Body of pancreas (tissue), 4 donors: ENCODE measurements around the gene RHOT2. TPM values are rescaled to one million over a fixed set of nuclear protein-coding genes. Genes with fewer than 3 reads are reported as not detected.

Experiments used
- ATAC-seq: fragments of 150-250 bp; one replicate; pipeline ENCODE4 v1.9.1; 2016
- DNase-seq, 4 donors: peaks; one replicate each; pipeline ENCODE4 v3.0.0-alpha.2; 2019
- H3K27ac ChIP-seq, 4 donors: fragments of 200-600 bp; sonication (generic); 1 replicate in 3 of 4; 2 replicates in 1 of 4; pipeline versions ENCODE4 v1.5.1 to v1.6.1; 2016 to 2019; ENCODE audit warnings: mild to moderate bottlenecking in 1 of 4, mixed read lengths in 1 of 4, moderate library complexity in 1 of 4
- H3K27me3 ChIP-seq, 2 donors: fragments of 200-600 bp; sonication (generic); one replicate each; pipeline ENCODE4 v1.6.0; 2016; ENCODE audit warnings: mild to moderate bottlenecking in 1 of 2
- H3K36me3 ChIP-seq, 2 donors: fragments of 200-600 bp; sonication (generic); replicated peaks in 1 of 2; 2 replicates each; pipeline ENCODE4 v1.5.1; 2016; ENCODE audit warnings: low read depth in 2 of 2; ENCODE audit not compliant: insufficient read depth in 1 of 2
- H3K4me1 ChIP-seq: fragments of 200-600 bp; sonication (generic); one replicate; pipeline ENCODE4 v1.6.0; 2016
- H3K4me3 ChIP-seq, 2 donors: fragments of 200-600 bp; sonication (generic); 1 replicate in 1 of 2; 2 replicates in 1 of 2; pipeline ENCODE4 v1.5.1; 2016 to 2019
- H3K9me3 ChIP-seq, 3 donors: fragments of 200-600 bp; sonication (generic); 1 replicate in 2 of 3; 2 replicates in 1 of 3; pipeline ENCODE4 v1.5.1; 2016
- CTCF ChIP-seq, 7 experiments: fragments of 450-650 bp in 4 of 7; fragments of 200-600 bp in 3 of 7; sonication (generic) in 3 of 7; IDR thresholded peaks; one replicate each; pipeline ENCODE4 v1.5.1; 2016 to 2019; ENCODE audit warnings: antibody characterized with exemption in 7 of 7
- POLR2A ChIP-seq, 3 donors: fragments of 450-650 bp; IDR thresholded peaks; one replicate each; pipeline ENCODE4 v1.6.1; 2016; ENCODE audit warnings: antibody characterized with exemption in 3 of 3, mild to moderate bottlenecking in 2 of 3
- WGBS, 2 donors: methylation state at CpG; one replicate each; pipeline ENCODE4 v1.1.5; 2017; 5-methylcytosine and 5-hydroxymethylcytosine counted together
- intact Hi-C: fragments of 100-400 bp; cut with DNase I; formaldehyde crosslinking; loops from one replicate; pipeline ENCODE4 v1.15.1; 2023
- total RNA-seq, 2 donors: library from RNA; depleted of rRNA; stranded (reverse); fragments of >200 nt; gene quantifications; one replicate each; pipeline ENCODE4 v1.1.0, GENCODE V29; 2016

Gene RHOT2
- total RNA-seq, 2 donors from 2014 or later = 65.6 to 89.0 TPM

- WGBS, 2 donors = 96% methylated on average over 18 of the region's 22 CpGs; no CpG with 5 or more reads in 1 of the 2 donors
- H3K9me3 ChIP-seq = no peaks in the 10 kb centered on the region
- H3K27me3 ChIP-seq = no peaks in the 10 kb centered on the region
- no peak for TF ChIP-seq CTCF (IDR thresholded peaks at IDR 0.05)
- intact Hi-C loops = no loop called here
- H3K4me1 ChIP-seq = peaks cover 19% of the 10 kb centered on the region
- ATAC-seq = no peak
- H3K4me3 ChIP-seq = no peak overlapping the region
- no peaks in the 10 kb centered on the region for H3K36me3 ChIP-seq
- H3K27ac ChIP-seq = no peak overlapping the region
- no peak for DNase-seq
Measured at GRCh38 chr16:657487-657886, 10.4 kb upstream of the RHOT2 start.

DNA sequence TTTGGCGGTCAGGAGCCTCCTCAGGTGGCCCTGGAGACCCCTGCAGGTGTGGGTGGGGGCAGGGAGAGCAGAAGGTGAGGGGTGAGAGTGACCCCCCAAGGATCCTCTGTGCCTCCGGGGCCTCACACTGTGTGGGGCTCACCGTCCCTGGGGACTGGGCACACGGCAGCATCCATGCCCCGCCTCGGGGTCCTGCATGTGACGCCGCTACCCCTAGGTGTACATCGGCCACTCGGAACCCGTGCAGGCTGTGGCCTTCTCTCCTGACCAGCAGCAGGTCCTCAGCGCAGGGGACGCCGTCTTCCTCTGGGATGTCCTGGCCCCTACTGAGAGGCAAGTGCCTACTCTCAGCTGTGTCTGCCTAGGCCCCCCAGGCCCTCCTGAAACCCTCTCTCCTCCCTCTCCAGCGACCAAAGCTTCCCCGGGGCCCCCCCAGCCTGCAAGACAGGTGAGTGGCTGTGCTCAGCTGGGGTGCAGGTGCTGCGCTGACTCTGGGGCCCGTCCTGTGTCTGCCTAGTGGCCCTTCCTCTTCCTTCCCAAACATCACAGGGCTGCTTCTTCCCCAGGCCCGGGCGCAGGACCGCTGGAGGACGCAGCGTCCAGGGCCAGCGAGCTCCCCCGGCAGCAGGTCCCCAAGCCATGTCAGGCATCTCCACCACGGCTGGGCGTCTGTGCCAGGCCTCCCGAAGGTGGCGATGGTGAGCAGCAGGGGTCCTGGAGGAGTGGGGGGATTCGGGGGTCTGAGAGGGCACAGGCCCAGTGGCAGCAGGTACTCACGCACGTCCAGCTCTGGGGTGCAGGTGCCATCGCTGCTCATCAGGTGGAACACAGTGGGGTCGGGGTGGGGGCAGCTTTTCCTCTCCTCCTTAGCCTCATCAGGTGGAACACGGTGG, 9.0 kb upstream of the RHOT2 start:
- WGBS, 2 donors = 92 to 94% methylated on average over 14 to 26 of the region's 35 CpGs
- Histone ChIP-seq H3K4me1 (peaks cover 19% of the 10 kb centered on the region), H3K4me3 (no peak overlapping the region), H3K27me3 (no peaks in the 10 kb centered on the region), H3K27ac (no peak overlapping the region), H3K9me3 (no peaks in the 10 kb centered on the region), H3K36me3 (no peaks in the 10 kb centered on the region)
- DNase-seq (no peak), ATAC-seq (no peak)
- intact Hi-C loops = no loop called here
- TF ChIP-seq CTCF (IDR thresholded peaks at IDR 0.05) = no peak
- TF ChIP-seq POLR2A (IDR thresholded peaks at IDR 0.05) = no peak

GRCh38 chr16:659618-660017, 8.3 kb upstream of the RHOT2 start:
- 85% methylated on average over 20 of the region's 20 CpGs; no CpG with 5 or more reads in 1 of the 2 donors for WGBS, 2 donors
- ATAC-seq (no peak), DNase-seq (no peak)
- intact Hi-C loops = no loop called here
- H3K9me3 ChIP-seq = no peaks in the 10 kb centered on the region
- H3K4me3 ChIP-seq = no peak overlapping the region
- no peaks in the 10 kb centered on the region for H3K27me3 ChIP-seq
- H3K36me3 ChIP-seq = no peaks in the 10 kb centered on the region
- H3K4me1 ChIP-seq = peaks cover 19% of the 10 kb centered on the region
- TF ChIP-seq CTCF (IDR thresholded peaks at IDR 0.05) (no peak), POLR2A (IDR thresholded peaks at IDR 0.05) (no peak)
- H3K27ac ChIP-seq = peak overlapping the region in 1 of 4 donors; percentile 80

GRCh38 chr16:660132-660458, 7.8 kb upstream of the RHOT2 start:
- 64 to 67% methylated on average over 4 of the region's 6 CpGs for WGBS, 2 donors
- peaks cover 19% of the 10 kb centered on the region for H3K4me1 ChIP-seq
- TF ChIP-seq POLR2A (IDR thresholded peaks at IDR 0.05) = no peak
- TF ChIP-seq CTCF (IDR thresholded peaks at IDR 0.05) = no peak
- H3K9me3 ChIP-seq = no peaks in the 10 kb centered on the region
- no peaks in the 10 kb centered on the region for H3K36me3 ChIP-seq
- DNase-seq (no peak), ATAC-seq (no peak)
- peak overlapping the region; percentile 68 to 82 (median 76) for H3K27ac ChIP-seq
- H3K27me3 ChIP-seq = no peaks in the 10 kb centered on the region
- intact Hi-C loops = no loop called here
- H3K4me3 ChIP-seq = no peak overlapping the region
